Body of pancreas (tissue), 4 donors: ENCODE data around the gene NSUN3.

Source experiments
- CTCF ChIP-seq, 7 experiments: fragments of 450-650 bp in 4 of 7; fragments of 200-600 bp in 3 of 7; sonication (generic) in 3 of 7; IDR thresholded peaks; one replicate each; pipeline ENCODE4 v1.5.1; 2016 to 2019; ENCODE audit warnings: antibody characterized with exemption in 7 of 7
- POLR2A ChIP-seq, 3 donors: fragments of 450-650 bp; IDR thresholded peaks; one replicate each; pipeline ENCODE4 v1.6.1; 2016; ENCODE audit warnings: antibody characterized with exemption in 3 of 3, mild to moderate bottlenecking in 2 of 3

DNA sequence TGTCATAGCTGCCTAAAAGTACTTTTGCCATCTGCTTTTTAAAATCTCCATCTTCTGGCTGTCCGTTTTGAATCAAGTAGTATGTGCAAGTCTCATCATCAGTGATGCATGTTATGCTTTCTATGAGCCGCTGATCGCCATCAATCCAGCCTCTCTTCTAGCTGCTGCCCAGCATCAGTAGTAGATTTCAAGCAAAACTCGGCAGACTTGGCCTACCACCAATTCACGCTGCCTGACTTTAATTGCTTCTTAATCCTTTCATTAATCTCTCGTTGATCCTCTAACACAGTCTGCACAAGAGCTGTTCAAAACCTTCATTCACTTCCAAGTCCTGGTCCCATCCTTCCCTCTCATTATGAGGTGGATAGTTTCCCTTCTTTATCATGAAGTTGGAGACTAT is 104.9 kb downstream of the NSUN3 start:
- TF ChIP-seq POLR2A (IDR thresholded peaks at IDR 0.05): no peak
- no peak for TF ChIP-seq CTCF (IDR thresholded peaks at IDR 0.05)
